NB4 (cell line): ENCODE results near the gene SYNE3.

Experiments
- DNase-seq: peaks from one replicate; pipeline ENCODE4 v3.0.0; 2010; ENCODE audit warnings: low read depth
- H3K4me3 ChIP-seq: one replicate; pipeline ENCODE4 v1.5.1; 2011; ENCODE audit warnings: mild to moderate bottlenecking, low read depth, low read length, moderate library complexity
- CTCF ChIP-seq: IDR thresholded peaks from one replicate; pipeline ENCODE4 v1.5.1; 2012; ENCODE audit warnings: low read depth, low read length
- MAX ChIP-seq: IDR thresholded peaks from 2 replicates; pipeline ENCODE4 v1.6.1; 2011; ENCODE audit warnings: low read depth, low read length
- MYC ChIP-seq: IDR thresholded peaks from 2 replicates; pipeline ENCODE4 v1.6.1; 2011; ENCODE audit warnings: low read depth, low read length
- POLR2A ChIP-seq: IDR thresholded peaks from 2 replicates; pipeline ENCODE4 v1.6.1; 2011; ENCODE audit warnings: mild to moderate bottlenecking; ENCODE audit not compliant: insufficient read length; ENCODE audit errors: extremely low read depth

Gene SYNE3

GRCh38 chr14:95474941-95475340 is 41.5 kb downstream of the SYNE3 start:
- TF ChIP-seq MYC (no peak), MAX (no peak), POLR2A (no peak), CTCF (no peak)
- H3K4me3 ChIP-seq = no peak overlapping the region
- no peak for DNase-seq

- no peak for DNase-seq
- TF ChIP-seq MYC (no peak), CTCF (no peak), POLR2A (no peak), MAX (no peak)
- H3K4me3 ChIP-seq = no peak overlapping the region
Measured at GRCh38 chr14:95474486-95474885, 42.0 kb downstream of the SYNE3 start.

GRCh38 chr14:95472819-95473251 is 43.6 kb downstream of the SYNE3 start:
- H3K4me3 ChIP-seq = no peak overlapping the region
- DNase-seq = peak; percentile 86
- TF ChIP-seq MYC (peak; percentile 79), MAX (peak; percentile 69), CTCF (no peak), POLR2A (no peak)

GRCh38 chr14:95471476-95471875 is 45.0 kb downstream of the SYNE3 start:
- DNase-seq = no peak
- H3K4me3 ChIP-seq = no peak overlapping the region
- TF ChIP-seq MYC (no peak), POLR2A (no peak), MAX (no peak), CTCF (no peak)

- no peak overlapping the region for H3K4me3 ChIP-seq
- no peak for TF ChIP-seq CTCF
- TF ChIP-seq MAX = no peak
- no peak for TF ChIP-seq POLR2A
- no peak for TF ChIP-seq MYC
- no peak for DNase-seq
Measured at GRCh38 chr14:95471016-95471415, 45.4 kb downstream of the SYNE3 start.

- TF ChIP-seq POLR2A (no peak), CTCF (no peak)
- no peak overlapping the region for H3K4me3 ChIP-seq
- DNase-seq = no peak
Measured at GRCh38 chr14:95469134-95469481, 47.3 kb downstream of the SYNE3 start.
